Measurements from ENCODE around the gene DTYMK.

DTYMK gene

DNA sequence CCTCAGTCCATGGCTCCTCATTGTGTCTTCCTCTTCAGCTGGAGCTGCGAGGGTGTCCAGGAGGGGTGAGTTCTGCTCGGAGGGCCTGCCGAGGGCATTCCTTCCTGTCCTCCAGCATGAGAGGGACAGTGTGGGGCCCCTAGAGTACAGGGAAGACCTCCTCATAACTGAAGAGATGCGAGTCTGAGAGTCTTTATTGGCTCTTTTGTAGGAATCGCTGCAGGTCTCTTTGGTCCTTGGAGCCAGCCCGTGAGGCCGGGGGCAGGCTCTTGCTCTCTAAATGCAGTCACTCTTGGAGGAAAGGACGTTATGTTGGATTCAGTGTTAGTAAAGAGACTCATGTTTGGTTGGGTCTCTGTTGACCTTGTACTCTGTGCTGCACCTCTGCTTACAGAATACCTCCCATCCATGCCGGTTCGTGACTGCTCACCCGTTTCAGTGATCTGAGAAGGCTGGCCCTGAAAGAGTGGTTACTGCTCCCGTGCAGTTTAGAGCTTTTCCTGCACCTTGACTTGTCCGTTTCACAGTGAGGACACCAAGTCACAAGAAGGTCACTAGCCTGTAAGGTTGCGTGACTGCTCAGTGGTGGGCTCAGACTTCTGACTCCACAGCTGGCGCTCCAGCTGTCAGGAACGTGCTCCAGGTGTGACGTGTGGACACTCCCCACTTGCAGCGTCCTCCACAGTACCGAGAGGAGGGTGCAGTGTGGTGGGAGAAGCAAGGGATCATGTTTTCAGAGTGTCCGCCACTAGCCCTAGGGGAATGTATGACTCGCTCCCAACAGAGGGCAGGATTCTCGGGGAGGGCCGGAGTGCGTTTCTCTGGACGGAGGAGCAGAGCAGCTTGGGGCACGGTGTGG, 41.3 kb downstream of the DTYMK start:
- H3K9me3 ChIP-seq (ENCODE audit: insufficient read depth, low read depth, low read length): no peaks in the 10 kb centered on the region
- WGBS: 94% methylated on average over 26 of the region's 26 CpGs

DNA sequence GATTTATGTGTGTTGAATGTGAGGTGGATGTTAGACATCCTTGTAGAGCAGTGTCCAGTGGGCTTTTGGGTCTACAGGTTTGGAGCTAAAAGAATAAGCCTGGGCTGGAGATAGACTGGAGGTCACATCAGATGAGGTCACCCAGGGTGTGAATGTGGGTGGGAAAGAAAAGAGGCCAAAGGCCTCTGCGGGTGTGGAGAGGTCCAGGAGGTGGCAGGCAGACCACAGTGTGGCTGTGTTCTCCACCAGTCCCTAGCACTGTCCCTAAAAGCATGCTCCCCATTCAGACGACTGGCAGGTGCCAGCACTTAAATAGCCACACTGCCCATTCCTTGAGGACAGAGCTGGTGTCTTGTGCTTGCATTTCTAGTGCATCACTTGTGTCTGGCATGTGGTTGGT, 45.0 kb downstream of the DTYMK start:
- H3K4me1 ChIP-seq (ENCODE audit: insufficient read depth, low read length): no peaks in the 10 kb centered on the region
- H3K27me3 ChIP-seq (ENCODE audit: insufficient read depth, low read length): no peaks in the 10 kb centered on the region
- H3K9me3 ChIP-seq (ENCODE audit: insufficient read depth, low read depth, low read length): peaks cover 12% of the 10 kb centered on the region
- peaks cover 22% of the 10 kb centered on the region for H3K36me3 ChIP-seq (ENCODE audit: insufficient read depth, low read length)
- no peak overlapping the region for H3K27ac ChIP-seq (ENCODE audit: low read depth, low read length)
- no peak overlapping the region for H3K9ac ChIP-seq (ENCODE audit: low read depth, low read length)
- WGBS: 62% methylated on average over 2 of the region's 2 CpGs
- no peak overlapping the region for H3K4me3 ChIP-seq (ENCODE audit: low read length)

More for the DNA sequence above, 41.3 kb downstream of the DTYMK start:
- Histone ChIP-seq H3K4me1 (ENCODE audit: insufficient read depth, low read length) (0 out of 2 replicates have a peak, but pooled peaks cover 3% of the 10 kb centered on the region), H3K27ac (ENCODE audit: low read depth, low read length) (no peak overlapping the region), H3K36me3 (ENCODE audit: insufficient read depth, low read length) (peaks cover 7% of the 10 kb centered on the region), H3K27me3 (ENCODE audit: insufficient read depth, low read length) (no peaks in the 10 kb centered on the region), H3K9ac (ENCODE audit: low read depth, low read length) (no peak overlapping the region), H3K4me3 (ENCODE audit: low read length) (no peak overlapping the region)

DNA sequence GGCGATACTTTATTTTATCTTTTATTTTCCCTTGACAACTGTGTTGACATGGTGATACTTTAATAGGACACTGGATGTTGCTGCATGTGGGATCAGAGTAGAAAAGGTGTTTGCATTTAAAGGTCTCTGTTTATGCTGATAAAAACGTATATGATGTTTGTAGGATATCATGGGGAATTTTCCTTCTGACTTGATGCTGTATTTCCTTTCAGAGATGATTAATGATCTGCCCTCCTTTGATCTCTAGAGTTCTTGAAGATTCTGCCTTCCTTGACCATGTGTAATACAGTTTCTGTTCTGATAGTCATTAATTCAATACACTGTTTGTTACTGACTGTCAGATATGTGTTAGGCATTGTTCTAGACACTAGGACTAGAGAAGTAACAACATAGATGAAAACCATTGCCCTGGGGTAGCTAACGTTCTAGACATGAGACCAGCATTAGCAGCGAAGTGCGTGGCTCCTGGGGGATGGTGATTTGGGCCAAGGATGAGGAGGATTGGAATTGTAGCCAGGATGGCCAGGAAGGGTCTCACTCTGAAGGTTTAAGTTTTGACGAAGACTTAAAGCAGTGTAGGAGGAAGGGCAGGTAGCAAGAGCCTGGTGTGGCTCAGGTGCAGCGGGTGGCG, 46.3 kb downstream of the DTYMK start:
- WGBS: 93% methylated on average over 8 of the region's 8 CpGs
- Histone ChIP-seq H3K9me3 (ENCODE audit: insufficient read depth, low read depth, low read length) (peaks cover 12% of the 10 kb centered on the region), H3K36me3 (ENCODE audit: insufficient read depth, low read length) (peaks cover 19% of the 10 kb centered on the region), H3K27ac (ENCODE audit: low read depth, low read length) (no peak overlapping the region), H3K9ac (ENCODE audit: low read depth, low read length) (no peak overlapping the region), H3K4me3 (ENCODE audit: low read length) (0 out of 2 replicates have a peak overlapping the region, but pooled peaks have one; percentile 10), H3K4me1 (ENCODE audit: insufficient read depth, low read length) (peaks cover 3% of the 10 kb centered on the region; the same call in 1 of the 2 replicates), H3K27me3 (ENCODE audit: insufficient read depth, low read length) (no peaks in the 10 kb centered on the region)

DNA sequence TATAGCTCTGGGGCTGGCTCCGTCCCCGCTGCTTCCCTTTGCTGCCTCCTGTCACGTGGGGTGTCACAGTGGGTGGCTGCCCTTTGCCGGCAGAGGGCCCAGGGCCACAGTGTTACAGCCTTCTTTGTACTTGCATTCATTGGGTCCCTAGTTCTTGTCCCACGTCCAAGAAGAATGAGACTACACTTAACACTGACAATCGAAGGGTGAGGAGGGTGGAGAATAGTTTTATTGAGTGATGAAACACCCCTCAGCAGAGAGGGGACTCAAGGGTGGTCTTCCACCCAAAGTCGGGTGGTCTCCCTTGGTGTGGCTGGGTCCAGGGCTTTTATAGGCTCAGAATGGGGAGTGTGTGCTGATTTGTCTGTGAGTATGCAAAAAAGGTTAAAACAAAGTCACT, 47.2 kb downstream of the DTYMK start:
- H3K4me3 ChIP-seq (ENCODE audit: low read length): peak overlapping the region; percentile 100
- peaks cover 24% of the 10 kb centered on the region for H3K36me3 ChIP-seq (ENCODE audit: insufficient read depth, low read length)
- H3K4me1 ChIP-seq (ENCODE audit: insufficient read depth, low read length): peaks cover 3% of the 10 kb centered on the region; the same call in 1 of the 2 replicates
- WGBS: 95% methylated on average over 7 of the region's 7 CpGs
- no peak overlapping the region for H3K9ac ChIP-seq (ENCODE audit: low read depth, low read length)
- H3K9me3 ChIP-seq (ENCODE audit: insufficient read depth, low read depth, low read length): peaks cover 12% of the 10 kb centered on the region
- no peaks in the 10 kb centered on the region for H3K27me3 ChIP-seq (ENCODE audit: insufficient read depth, low read length)
- no peak overlapping the region for H3K27ac ChIP-seq (ENCODE audit: low read depth, low read length)

DNA sequence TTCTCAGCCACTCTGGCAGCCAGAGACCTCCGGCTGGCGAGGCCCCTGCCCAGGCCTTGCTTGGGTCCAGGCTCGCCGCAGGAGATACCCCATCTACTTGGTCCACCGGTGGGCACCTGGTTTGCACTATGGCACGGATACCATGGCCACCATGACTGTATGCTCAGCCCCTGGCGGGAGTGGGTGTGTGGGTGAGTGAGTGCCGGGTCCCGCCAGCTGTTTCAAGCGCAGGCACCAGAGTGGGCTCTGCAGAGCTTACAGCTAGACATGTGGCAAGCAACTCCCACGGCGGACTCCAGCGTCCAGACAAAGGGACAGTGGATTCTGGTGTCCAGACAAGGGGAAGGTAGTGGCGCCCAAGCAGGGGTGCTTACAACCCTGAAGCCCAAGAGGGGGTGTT, 47.7 kb downstream of the DTYMK start:
- H3K27ac ChIP-seq (ENCODE audit: low read depth, low read length): no peak overlapping the region
- no peak overlapping the region for H3K9ac ChIP-seq (ENCODE audit: low read depth, low read length)
- H3K4me3 ChIP-seq (ENCODE audit: low read length): peak overlapping the region; percentile 100
- H3K9me3 ChIP-seq (ENCODE audit: insufficient read depth, low read depth, low read length): peaks cover 12% of the 10 kb centered on the region
- peaks cover 28% of the 10 kb centered on the region for H3K36me3 ChIP-seq (ENCODE audit: insufficient read depth, low read length)
- no peaks in the 10 kb centered on the region for H3K27me3 ChIP-seq (ENCODE audit: insufficient read depth, low read length)
- H3K4me1 ChIP-seq (ENCODE audit: insufficient read depth, low read length): peaks cover 3% of the 10 kb centered on the region; the same call in 1 of the 2 replicates
- WGBS: 97% methylated on average over 14 of the region's 14 CpGs

DNA sequence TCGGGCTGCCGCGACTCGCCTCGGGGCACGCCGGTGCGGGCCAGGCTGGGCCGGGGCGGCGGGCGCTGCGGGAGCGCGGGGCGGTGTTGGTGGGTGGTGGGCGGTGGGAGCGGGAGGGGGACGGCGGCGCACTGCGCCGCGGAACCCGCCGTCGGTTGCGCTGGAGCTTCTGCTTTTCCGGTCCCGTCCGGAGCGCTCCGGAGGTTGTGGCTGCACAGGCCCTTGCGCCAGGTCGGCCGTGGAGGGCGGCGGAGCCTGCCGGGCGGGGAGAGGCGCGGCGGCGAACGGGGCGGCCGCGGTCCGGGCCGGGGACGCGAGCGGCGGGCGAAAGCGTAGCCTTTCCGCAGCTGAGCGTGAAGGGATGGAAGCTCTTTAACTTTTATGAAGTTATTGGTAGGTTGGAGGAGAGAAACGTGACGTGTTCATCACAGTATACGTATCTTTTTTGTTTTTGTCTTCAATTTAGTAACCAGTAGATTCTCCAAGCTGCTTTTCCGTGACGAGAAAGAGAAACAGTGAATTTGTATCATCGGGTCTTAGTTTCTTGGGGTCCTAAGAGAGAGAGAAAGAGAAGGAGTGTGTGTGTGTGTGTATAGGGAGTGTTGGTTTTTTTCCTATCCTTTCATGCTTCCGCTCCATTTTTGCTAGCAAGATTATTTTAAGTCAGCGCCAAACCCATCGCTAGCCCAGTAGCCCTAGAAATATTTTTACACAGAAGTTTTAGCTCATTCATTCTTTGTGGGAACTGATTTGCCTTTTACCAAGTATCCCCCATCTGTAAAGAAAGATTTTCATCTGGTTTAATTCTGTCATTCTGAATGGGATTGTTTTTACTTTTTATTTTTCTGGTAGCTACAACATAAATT, 48.6 kb downstream of the DTYMK start:
- H3K27ac ChIP-seq (ENCODE audit: low read depth, low read length): peak overlapping the region; percentile 100
- peak overlapping the region; percentile 100 for H3K9ac ChIP-seq (ENCODE audit: low read depth, low read length)
- H3K27me3 ChIP-seq (ENCODE audit: insufficient read depth, low read length): no peaks in the 10 kb centered on the region
- 3% methylated on average over 67 of the region's 67 CpGs for WGBS
- H3K4me3 ChIP-seq (ENCODE audit: low read length): peak overlapping the region; percentile 100
- H3K4me1 ChIP-seq (ENCODE audit: insufficient read depth, low read length): peaks cover 3% of the 10 kb centered on the region; the same call in 1 of the 2 replicates
- H3K36me3 ChIP-seq (ENCODE audit: insufficient read depth, low read length): peaks cover 35% of the 10 kb centered on the region
- H3K9me3 ChIP-seq (ENCODE audit: insufficient read depth, low read depth, low read length): peaks cover 12% of the 10 kb centered on the region

DNA sequence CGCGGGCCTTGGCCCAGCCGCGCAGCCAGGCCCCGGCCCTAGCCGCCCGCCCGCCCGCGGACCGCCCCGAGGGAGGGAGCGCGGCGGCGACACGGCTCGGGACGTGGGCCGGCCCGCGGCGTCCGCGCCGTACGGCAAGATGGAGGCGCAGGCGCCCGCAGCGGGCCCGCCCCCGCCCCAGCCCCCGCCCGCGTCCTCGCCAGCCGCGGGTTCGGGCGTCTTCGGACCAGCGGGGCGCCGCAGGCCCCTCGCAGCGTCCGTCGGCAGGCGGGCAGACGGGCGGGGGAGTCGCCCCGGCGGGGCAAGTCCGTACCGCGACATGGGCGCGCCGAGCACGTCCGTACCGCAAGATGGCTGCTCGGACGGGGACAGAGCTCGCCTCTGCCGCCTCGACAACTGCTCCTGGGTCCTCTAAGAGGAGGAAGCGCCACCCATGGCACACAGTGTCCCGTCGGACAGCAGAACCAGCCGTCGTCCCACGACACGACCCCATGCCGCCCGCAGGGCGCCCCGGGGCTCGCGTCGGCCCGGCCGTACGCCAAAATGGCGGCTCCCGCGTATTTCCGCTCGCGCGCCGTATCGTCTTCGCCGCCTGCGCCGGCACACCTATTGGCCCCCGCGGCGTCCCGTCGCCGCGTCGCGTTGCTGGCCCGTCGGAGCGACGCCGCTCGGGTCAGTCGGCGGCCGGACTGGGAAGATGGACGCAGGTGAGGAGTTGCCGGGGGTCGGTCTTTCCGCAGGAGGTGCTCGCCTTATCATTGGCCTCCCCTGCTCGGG, 49.4 kb downstream of the DTYMK start, which contains the start of the genes ATG4B and THAP4:
ATG4B (plus strand) TSS at position 676 of the 777 bp plus-strand sequence; CDS start at position 698, 22 bp downstream.
THAP4 (minus strand) TSS at position 141 of the 777 bp plus-strand sequence. CDS start 141 bp downstream, outside the sequence.
- peaks cover 3% of the 10 kb centered on the region; the same call in 1 of the 2 replicates for H3K4me1 ChIP-seq (ENCODE audit: insufficient read depth, low read length)
- WGBS: under 1% methylated on average over 123 of the region's 123 CpGs
- peak within 1 kb of the TSS; percentile 100 for H3K4me3 ChIP-seq (ENCODE audit: low read length)
- peaks cover 12% of the 10 kb centered on the region for H3K9me3 ChIP-seq (ENCODE audit: insufficient read depth, low read depth, low read length)
- H3K27me3 ChIP-seq (ENCODE audit: insufficient read depth, low read length): no peaks in the 10 kb centered on the region
- H3K9ac ChIP-seq (ENCODE audit: low read depth, low read length): peak within 1 kb of the TSS; percentile 100
- peak within 1 kb of the TSS; percentile 100 for H3K27ac ChIP-seq (ENCODE audit: low read depth, low read length)
- H3K36me3 ChIP-seq (ENCODE audit: insufficient read depth, low read length): peaks cover 43% of the 10 kb centered on the region

DNA sequence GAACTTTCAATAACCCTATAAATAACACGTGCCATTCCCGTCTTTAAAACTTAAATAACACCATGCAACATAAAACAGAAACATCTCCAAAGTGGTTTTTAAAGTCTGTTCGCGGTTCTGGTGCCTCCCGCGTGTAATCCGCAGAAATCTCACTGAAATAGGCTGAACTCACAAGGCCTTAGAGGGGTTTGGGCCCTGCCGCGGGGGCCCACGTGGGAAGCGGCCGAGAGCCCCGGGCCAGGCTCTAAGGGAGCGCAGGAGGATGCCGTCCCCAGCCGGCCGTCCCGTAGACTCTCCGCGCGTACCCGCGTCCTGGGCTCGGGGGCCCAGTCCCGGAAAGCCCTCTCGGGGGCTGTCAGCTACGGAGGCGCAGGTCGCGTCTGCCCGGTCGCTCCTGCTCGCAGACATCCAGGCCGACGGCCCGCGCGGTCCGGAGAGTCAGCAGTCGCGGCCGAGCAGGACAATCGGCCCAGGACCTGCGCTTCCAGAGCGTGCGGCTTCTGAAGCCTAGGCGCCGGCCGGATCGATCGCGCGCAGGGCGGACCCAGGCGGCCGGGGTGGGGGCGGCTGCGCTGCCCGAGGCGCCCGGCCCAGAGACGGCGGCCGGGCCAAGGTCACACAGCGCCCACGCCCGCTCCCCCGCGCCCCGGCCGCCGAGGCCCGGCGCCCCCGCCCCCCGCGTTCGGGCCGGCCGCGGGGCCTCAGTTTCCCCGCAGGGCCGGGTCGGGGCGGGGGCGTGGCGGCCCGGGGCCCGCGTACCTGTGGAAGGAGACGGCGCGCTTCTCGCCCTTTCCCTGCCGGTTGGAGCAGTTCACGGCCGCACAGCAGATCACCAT, 50.2 kb downstream of the DTYMK start:
- Histone ChIP-seq H3K27ac (ENCODE audit: low read depth, low read length) (peak overlapping the region; percentile 43), H3K27me3 (ENCODE audit: insufficient read depth, low read length) (no peaks in the 10 kb centered on the region), H3K9me3 (ENCODE audit: insufficient read depth, low read depth, low read length) (peaks cover 12% of the 10 kb centered on the region), H3K4me1 (ENCODE audit: insufficient read depth, low read length) (peaks cover 3% of the 10 kb centered on the region; the same call in 1 of the 2 replicates), H3K4me3 (ENCODE audit: low read length) (peak overlapping the region; percentile 100), H3K9ac (ENCODE audit: low read depth, low read length) (peak overlapping the region; percentile 100), H3K36me3 (ENCODE audit: insufficient read depth, low read length) (peaks cover 51% of the 10 kb centered on the region)
- under 1% methylated on average over 97 of the region's 97 CpGs for WGBS

DNA sequence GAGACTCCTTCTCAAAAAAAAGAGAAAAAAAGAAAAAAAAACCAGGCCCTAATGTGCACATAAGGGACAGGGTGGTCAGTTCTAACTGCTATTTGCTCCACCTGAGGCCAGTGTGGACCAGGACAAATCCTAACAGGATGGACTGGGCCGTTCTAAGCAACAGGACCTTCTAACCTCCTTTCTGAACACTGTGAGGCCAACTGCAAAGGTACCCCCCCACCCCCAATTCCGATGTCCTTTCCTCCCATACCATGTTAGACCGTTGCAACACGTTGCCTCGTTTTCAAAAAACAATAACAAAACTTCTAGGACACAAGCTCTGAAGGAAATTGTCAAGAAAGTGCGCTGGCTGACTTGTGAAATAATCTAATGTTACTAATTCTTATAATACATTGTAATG, 50.9 kb downstream of the DTYMK start:
- WGBS: 22% methylated on average over 5 of the region's 6 CpGs
- Histone ChIP-seq H3K4me3 (ENCODE audit: low read length) (peak overlapping the region; percentile 100), H3K27ac (ENCODE audit: low read depth, low read length) (no peak overlapping the region), H3K36me3 (ENCODE audit: insufficient read depth, low read length) (peaks cover 58% of the 10 kb centered on the region), H3K9ac (ENCODE audit: low read depth, low read length) (peak overlapping the region; percentile 100), H3K4me1 (ENCODE audit: insufficient read depth, low read length) (peaks cover 3% of the 10 kb centered on the region; the same call in 1 of the 2 replicates), H3K27me3 (ENCODE audit: insufficient read depth, low read length) (no peaks in the 10 kb centered on the region), H3K9me3 (ENCODE audit: insufficient read depth, low read depth, low read length) (peaks cover 12% of the 10 kb centered on the region)
